T-helper 9 cell (primary cell): Measurements from ENCODE around the gene PLAAT4.
"Not testable (repeated sequence)": the region's sequence is repeated elsewhere in the genome, so short reads cannot be mapped to it uniquely, and the experiment has no call there.

Source experiments
- DNase-seq: peaks from one replicate; pipeline ENCODE4 v3.0.0-alpha.2; 2020

PLAAT4 gene

DNA sequence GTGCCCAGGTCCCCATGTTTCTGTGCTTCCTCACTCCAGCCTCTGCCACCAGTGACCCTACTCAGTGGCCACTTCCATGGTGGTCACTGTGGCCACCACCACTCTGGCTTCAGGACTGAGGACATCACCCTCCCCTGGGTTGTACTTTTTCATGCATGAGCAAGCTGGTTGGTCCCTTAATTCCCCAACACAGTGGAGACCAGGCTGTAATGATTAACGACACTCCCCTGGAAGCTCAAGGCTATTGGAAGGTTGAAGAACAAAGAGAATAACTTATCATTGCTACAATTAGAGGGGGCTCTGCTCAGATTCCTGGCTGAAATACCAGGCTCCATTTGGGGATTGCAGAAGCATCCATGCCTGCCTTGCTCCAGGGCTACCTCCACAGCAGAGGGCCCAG is 10.5 kb downstream of the PLAAT4 start:
- no peak for DNase-seq

DNA sequence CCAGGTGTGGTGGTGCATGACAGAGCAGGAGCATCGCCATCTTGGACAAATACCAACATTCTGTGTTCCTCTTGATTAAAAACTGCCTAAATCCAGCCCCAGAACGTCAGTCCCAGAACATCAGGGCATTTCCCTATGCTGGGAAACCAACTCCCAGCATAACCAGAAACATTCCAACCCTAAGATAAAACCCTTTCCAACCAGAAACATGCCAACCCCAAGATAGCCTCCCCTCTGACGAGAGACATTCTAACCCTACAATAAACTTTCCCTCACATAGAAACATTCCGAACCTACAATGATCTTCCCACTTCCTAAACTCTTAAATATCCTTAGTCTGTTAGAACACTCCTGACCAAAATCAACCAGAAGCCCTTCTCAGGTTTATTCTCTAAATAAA is 11.6 kb downstream of the PLAAT4 start:
- no peak for DNase-seq

DNA sequence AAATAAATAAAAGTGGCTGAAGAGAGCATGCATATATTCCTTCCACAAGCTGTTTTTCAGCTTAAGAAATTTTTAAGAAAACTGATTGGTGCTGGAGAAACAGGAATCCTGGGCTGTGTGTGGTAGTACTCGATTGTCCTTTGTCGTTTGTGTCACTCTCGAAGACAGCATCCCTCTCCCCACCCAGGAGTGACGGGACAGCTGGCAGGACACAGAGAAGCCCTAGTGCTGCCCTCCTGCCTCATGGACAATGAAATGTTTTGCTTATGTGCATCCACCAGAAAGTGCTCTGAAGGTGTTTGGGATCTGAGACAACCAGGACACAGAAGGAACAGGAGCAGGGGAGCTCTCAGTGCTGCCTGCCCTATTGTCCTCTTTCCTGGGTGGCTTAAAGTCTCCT is 12.8 kb downstream of the PLAAT4 start:
- DNase-seq = no peak

GRCh38 chr11:63550156-63550700 is 13.6 kb downstream of the PLAAT4 start:
- DNase-seq = not testable (repeated sequence)

- no peak for DNase-seq
Observed at GRCh38 chr11:63551091-63551888, 14.7 kb downstream of the PLAAT4 start.

- no peak for DNase-seq
Observed at GRCh38 chr11:63551889-63552266, 15.3 kb downstream of the PLAAT4 start.

DNA sequence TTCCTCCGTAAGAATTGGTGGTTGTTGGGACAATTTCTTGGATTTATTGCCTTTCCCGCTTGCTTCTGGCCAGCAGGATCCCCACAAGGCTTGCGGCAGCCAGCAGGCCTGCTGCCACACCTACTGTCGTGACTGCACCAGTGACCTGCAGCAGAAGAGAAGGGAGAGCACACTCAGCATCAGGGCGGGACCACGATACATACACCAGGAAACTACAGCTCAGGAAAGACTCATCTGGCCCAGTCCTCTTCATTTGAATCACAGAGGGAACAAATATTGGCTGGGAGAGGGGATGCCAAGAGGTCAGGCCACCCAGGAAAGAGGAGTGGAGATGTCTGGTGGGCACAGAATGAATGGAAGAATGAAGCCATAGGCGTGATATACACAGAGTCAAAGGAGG is 16.3 kb downstream of the PLAAT4 start:
- no peak for DNase-seq

- no peak for DNase-seq
Observed at GRCh38 chr11:63553759-63554158, 17.2 kb downstream of the PLAAT4 start.

GRCh38 chr11:63554877-63555223 is 18.2 kb downstream of the PLAAT4 start:
- DNase-seq = no peak

DNA sequence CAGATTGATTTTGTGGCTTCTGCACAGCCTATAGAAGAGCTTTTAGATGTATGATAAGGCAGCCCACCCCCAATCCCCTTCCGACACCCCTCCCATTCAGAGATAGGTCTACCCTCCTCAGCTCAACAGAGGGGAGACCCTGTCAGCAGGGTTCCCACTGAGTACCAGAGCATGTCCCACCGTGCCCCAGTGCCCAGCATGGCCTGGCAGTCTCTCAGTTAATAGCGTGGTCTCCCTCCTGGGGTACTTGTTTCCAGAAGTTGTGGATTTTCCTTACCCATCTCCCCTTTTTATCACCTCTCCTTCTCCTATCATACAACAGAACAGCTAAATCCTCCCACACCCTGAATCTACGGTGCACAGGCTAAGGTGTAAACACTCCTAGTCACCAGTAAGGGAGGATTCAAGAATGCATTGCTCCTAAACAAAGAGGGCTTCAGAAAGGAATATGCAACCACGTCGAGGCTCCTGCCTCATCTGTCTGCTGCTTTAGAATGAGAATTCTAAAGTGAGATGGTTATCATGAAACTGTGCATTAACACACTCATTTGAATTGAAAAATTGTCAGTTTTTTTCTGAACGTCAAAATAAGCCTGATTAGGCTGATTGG is 19.9 kb downstream of the PLAAT4 start:
- no peak for DNase-seq

DNA sequence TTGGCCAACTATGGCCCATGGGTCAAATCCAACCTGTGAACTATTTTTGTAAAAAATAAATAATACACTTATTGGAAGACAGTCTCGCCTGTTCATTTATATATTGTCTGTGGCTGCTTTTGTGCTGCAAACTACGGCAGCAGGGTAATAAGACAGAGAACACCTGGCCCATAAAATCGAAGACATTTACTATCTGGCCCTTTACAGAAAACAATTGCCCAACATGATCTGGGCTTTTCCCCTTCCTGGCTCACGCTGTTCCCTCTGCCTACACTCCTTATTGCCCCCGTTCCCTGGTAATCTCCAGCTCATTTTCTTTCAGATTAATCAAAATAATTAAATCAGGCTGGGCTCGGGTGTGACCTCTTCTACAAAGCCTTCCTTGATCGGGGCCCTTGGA is 21.0 kb downstream of the PLAAT4 start:
- DNase-seq = no peak

DNA sequence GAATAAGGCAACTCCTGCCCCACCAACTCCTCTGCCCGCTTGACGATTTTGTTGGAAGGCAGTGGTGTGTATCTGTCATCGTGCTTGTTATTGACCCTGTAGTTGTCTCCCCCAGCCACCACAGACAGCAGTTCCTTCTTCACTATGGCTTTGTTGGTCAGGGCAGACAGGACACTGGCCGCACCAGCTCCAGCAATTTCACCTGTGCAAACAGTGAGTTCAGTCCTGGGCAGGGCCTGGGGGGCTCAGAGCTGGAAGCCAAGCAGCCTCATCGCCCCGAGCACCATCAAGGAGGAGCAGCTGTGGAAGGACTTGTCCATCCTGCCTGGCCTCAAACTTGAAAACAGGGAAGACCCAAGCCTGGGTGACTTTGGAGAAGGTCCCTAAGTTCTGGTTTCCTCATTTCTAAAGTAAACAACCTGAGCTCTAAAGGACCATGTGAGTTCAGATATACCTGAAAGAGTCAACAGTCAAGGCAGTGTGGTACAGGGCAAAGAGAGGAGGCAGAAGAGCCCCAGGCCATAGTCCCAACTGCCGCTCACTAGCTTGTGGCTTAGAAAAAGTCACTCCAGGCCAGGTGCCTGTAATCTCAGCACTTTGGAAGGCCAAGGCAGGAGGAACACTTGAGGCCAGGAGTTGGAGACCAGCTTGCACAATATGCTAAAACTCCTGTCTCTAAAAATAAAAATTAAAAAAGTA is 22.0 kb downstream of the PLAAT4 start:
- no peak for DNase-seq

DNA sequence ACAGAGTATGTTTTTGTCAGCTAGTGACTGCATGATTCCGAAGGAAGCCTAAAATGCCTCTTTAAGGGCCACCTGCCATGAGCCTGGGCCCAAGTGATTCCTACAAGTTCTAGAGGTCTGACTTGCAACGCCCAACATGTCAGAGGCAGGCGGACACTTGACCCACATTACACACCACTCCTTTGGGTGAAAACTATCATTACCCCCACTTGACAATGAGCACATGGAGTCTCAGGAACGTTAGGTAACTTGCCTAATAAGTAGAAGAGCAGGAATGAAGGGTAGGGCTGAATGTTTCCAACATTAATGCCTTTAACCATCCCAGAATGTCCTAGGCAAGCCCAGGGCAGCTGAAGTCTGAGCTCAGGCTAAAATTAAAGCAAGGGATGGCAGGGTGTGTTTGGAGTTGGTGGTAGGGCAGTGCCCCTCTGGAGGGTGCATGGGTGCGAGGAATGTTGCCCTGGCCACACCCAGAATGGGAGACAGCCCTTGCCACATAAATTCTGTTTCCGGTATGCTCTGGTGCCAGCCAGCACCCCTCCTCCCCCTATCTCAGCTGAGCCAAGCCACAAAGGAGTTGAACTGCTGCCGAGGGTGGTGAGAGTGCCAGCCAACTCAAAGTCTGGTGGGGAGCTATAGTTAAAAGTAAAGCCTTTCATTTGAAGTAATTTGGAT is 24.0 kb downstream of the PLAAT4 start:
- no peak for DNase-seq

DNA sequence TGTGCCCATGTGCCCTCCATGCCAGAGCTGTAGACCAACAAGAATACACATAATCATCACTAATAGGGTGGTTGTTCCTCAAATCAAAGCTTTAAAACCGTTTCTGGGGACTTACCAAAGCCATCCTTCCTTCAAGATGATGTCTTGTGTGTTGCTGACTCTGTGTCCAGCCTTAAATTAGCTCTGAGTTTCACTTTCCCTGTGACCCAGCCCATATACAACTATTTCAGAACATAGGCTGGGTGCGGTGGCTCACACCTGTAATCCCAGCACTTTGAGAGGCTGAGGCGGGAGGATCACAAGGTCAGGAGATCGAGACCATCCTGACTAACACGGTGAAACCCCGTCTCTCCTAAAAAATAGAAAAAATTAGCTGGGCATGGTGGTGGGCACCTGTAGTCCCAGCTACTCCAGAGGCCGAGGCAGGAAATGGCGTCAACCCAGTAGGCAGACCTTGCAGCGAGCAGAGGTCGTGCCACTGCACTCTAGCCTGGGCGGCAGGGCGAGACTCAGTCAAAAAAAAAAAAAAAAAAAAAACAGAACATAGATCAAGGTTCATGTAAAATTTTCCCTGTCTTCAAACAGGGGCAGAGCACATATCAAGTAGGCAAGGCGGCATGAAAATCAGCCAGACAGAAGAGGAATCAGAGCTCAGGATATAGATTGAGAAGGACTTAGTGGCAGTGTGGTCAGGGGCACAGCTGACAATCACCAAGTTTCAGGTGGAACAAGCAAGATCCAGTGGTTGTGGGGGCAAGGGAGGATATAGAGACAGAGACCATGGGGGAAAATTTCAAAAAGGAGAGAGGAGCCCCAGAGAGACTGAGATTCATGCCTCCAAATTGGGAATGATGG is 26.8 kb downstream of the PLAAT4 start, which contains the start of gene PLAAT2:
PLAAT2 (minus strand) TSS at position 179 of the 855 bp plus-strand sequence; CDS start at position 124, 55 bp downstream.
- DNase-seq = no peak

DNA sequence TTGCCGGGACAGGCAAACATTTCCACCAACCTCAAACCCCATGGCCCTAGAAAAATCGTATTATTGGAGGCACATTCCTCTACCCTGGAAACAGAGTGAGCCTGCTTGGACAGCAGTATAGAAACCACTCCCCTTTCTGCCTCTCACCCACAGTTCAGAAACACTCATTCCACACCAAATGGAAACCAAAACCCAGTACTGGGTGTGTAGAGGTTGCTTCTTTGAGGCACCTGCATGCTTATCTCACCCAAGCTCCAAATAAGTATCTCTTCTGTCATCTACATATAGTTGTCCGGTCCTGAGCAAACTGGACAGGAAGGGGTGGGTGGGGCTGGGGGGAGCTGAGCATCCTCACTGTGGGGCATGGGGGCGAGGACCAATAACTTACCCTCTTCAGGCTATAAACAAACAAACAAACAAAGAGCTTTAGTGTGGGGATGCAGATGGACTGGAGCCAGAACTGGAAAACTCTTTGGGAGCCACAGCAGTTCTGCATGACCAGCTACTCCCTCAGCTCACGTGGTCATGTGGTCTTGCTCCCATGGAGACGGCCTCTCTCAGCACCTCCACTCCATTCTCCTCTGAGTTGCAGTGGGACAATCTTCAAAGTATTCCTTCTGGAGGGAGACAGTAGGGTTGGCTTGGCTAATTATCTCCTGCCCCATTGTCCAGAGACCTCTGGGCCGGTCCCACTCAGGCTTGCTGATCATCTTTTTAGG is 27.6 kb downstream of the PLAAT4 start:
- no peak for DNase-seq

- DNase-seq = no peak
Observed at GRCh38 chr11:63564784-63565350, 28.3 kb downstream of the PLAAT4 start.

DNA sequence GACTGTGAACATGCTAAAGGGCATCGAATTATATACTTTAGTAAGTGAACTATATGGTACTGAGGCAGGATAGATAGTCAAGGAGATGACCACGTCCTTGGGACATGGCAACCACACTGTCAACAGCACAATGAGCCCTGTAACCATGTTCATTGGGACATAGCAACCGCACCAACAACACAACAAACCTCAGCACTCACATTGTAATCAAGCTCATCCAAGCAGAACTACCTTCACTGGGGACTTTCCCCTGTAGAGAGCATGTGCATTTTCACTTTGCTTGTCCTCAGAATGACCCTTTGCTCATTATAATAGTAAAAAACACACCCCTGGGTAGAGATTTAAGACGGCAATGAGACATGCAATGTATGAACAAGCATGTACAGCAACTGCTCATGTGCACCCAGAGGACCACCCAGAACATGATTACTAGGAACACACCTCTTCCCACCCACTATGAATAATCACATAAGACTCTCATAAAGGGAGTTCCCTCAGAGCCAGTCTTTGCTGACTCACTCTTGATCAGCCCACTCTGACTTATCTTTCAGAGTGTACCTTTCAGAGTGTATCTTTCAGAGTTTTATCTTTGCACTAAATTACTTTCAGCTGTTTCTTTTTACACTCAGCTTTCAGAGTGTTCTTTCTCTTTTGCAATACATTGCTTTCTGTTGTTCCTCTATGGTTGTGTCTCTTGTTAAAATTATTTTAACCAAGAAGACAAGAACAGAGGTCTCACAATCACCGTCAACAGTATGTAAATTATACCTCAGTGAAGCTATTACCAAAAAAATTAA is 30.6 kb downstream of the PLAAT4 start:
- peak; percentile 57 for DNase-seq

DNA sequence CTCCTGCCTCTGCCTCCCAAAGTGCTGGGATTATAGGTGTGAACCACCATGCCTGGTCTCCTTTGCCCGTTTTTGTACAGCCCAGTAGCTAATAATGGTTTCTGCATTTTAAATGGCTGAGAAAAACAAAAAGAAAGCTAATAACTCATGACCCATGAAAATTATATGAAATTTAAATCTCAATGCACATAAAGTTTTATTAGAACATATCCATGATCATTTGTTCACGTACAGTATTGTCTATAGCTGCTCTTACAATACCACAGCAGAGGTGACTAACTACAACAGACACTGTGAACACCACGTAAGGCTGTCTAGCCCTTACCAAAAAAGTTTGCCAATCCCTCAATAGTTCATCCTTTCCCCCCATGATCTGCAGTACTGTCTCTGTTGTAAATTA is 33.0 kb downstream of the PLAAT4 start:
- DNase-seq = no peak

GRCh38 chr11:63572026-63572688 is 35.5 kb downstream of the PLAAT4 start:
- no peak for DNase-seq
